ENCODE results near the gene TCN2.

The TCN2 gene

GRCh38 chr22:30635273-30636225 is 28.6 kb downstream of the TCN2 start, which contains the start of gene SLC35E4:
TSS of gene SLC35E4 (plus strand) at chr22:30635781. CDS start at chr22:30636451, 670 bp downstream.
- in situ Hi-C loops (cut with HindIII; ENCODE audit: low pct_ligation_motif_present, low pct_unique_long_range_greater_than_20kb, low sequenced_read_pairs) = no loop called here
- peak; percentile 80 for DNase-seq

- DNase-seq = no peak
- in situ Hi-C loops (cut with HindIII; ENCODE audit: low pct_ligation_motif_present, low pct_unique_long_range_greater_than_20kb, low sequenced_read_pairs) = no loop called here
Observed at GRCh38 chr22:30636226-30637077, 29.5 kb downstream of the TCN2 start.

- in situ Hi-C loops (cut with HindIII; ENCODE audit: low pct_ligation_motif_present, low pct_unique_long_range_greater_than_20kb, low sequenced_read_pairs) = no loop called here
- no peak for DNase-seq
Observed at GRCh38 chr22:30637701-30638114, 30.7 kb downstream of the TCN2 start.

GRCh38 chr22:30640361-30640760 is 33.4 kb downstream of the TCN2 start:
- in situ Hi-C loops (cut with HindIII; ENCODE audit: low pct_ligation_motif_present, low pct_unique_long_range_greater_than_20kb, low sequenced_read_pairs) = no loop called here
- DNase-seq = no peak

- no peak for DNase-seq
- in situ Hi-C loops (cut with HindIII; ENCODE audit: low pct_ligation_motif_present, low pct_unique_long_range_greater_than_20kb, low sequenced_read_pairs) = no loop called here
Observed at GRCh38 chr22:30640839-30641430, 34.0 kb downstream of the TCN2 start.

GRCh38 chr22:30643055-30643875 is 36.3 kb downstream of the TCN2 start:
- no peak for DNase-seq
- in situ Hi-C loops (cut with HindIII; ENCODE audit: low pct_ligation_motif_present, low pct_unique_long_range_greater_than_20kb, low sequenced_read_pairs) = no loop called here

GRCh38 chr22:30646518-30647160 is 39.7 kb downstream of the TCN2 start:
- DNase-seq = no peak
- in situ Hi-C loops (cut with HindIII; ENCODE audit: low pct_ligation_motif_present, low pct_unique_long_range_greater_than_20kb, low sequenced_read_pairs) = no loop called here

GRCh38 chr22:30647536-30647935 is 40.6 kb downstream of the TCN2 start:
- in situ Hi-C loops (cut with HindIII; ENCODE audit: low pct_ligation_motif_present, low pct_unique_long_range_greater_than_20kb, low sequenced_read_pairs) = no loop called here

GRCh38 chr22:30648825-30649224 is 41.9 kb downstream of the TCN2 start:
- DNase-seq = no peak
- in situ Hi-C loops (cut with HindIII; ENCODE audit: low pct_ligation_motif_present, low pct_unique_long_range_greater_than_20kb, low sequenced_read_pairs) = no loop called here

More at GRCh38 chr22:30647536-30647935, 40.6 kb downstream of the TCN2 start:
- no peak for DNase-seq

GRCh38 chr22:30649430-30650007 is 42.5 kb downstream of the TCN2 start:
- peak; percentile 80 for DNase-seq
- in situ Hi-C loops (cut with HindIII; ENCODE audit: low pct_ligation_motif_present, low pct_unique_long_range_greater_than_20kb, low sequenced_read_pairs) = no loop called here

- no peak for DNase-seq
- in situ Hi-C loops (cut with HindIII; ENCODE audit: low pct_ligation_motif_present, low pct_unique_long_range_greater_than_20kb, low sequenced_read_pairs) = no loop called here
Observed at GRCh38 chr22:30650508-30651116, 43.6 kb downstream of the TCN2 start.

GRCh38 chr22:30652852-30653251 is 45.9 kb downstream of the TCN2 start:
- no peak for DNase-seq
- in situ Hi-C loops (cut with HindIII; ENCODE audit: low pct_ligation_motif_present, low pct_unique_long_range_greater_than_20kb, low sequenced_read_pairs) = no loop called here

- in situ Hi-C loops (cut with HindIII; ENCODE audit: low pct_ligation_motif_present, low pct_unique_long_range_greater_than_20kb, low sequenced_read_pairs) = no loop called here
- DNase-seq = no peak
Observed at GRCh38 chr22:30654361-30654760, 47.4 kb downstream of the TCN2 start.

- in situ Hi-C loops (cut with HindIII; ENCODE audit: low pct_ligation_motif_present, low pct_unique_long_range_greater_than_20kb, low sequenced_read_pairs) = no loop called here
- no peak for DNase-seq
Observed at GRCh38 chr22:30655532-30655931, 48.6 kb downstream of the TCN2 start.

GRCh38 chr22:30662040-30662439 is 55.1 kb downstream of the TCN2 start:
- in situ Hi-C loops (cut with HindIII; ENCODE audit: low pct_ligation_motif_present, low pct_unique_long_range_greater_than_20kb, low sequenced_read_pairs) = no loop called here
- no peak for DNase-seq

GRCh38 chr22:30664798-30665197 is 57.8 kb downstream of the TCN2 start:
- in situ Hi-C loops (cut with HindIII; ENCODE audit: low pct_ligation_motif_present, low pct_unique_long_range_greater_than_20kb, low sequenced_read_pairs) = no loop called here

GRCh38 chr22:30665266-30665665 is 58.3 kb downstream of the TCN2 start:
- no peak for DNase-seq
- in situ Hi-C loops (cut with HindIII; ENCODE audit: low pct_ligation_motif_present, low pct_unique_long_range_greater_than_20kb, low sequenced_read_pairs) = no loop called here

More at GRCh38 chr22:30664798-30665197, 57.8 kb downstream of the TCN2 start:
- no peak for DNase-seq

Measured in ACHN (cell line).